Spleen (tissue), 11 donors: ENCODE measurements around the gene SLC6A18. TPM values are rescaled to one million over a fixed set of nuclear protein-coding genes. Genes with fewer than 3 reads are reported as not detected.
A peak's percentile ranks its signal among the peaks of the same experiment; 100 is the strongest.

Experiments used
- DNase-seq: peaks from one replicate; pipeline ENCODE4 v3.0.0-alpha.2; 2020
- H3K27ac ChIP-seq, 8 donors: fragments of 200-600 bp; sonication (generic) in 7 of 8; 1 replicate in 4 of 8; 2 replicates in 4 of 8; pipeline versions ENCODE4 v1.5.0 to v1.8.0; 2016 to 2021; ENCODE audit warnings: inconsistent platforms in 4 of 8, mild to moderate bottlenecking in 4 of 8, moderate library complexity in 1 of 8
- H3K27me3 ChIP-seq, 7 donors: fragments of 200-600 bp; sonication (generic) in 6 of 7; replicated peaks in 1 of 7; 1 replicate in 4 of 7; 2 replicates in 3 of 7; pipeline versions ENCODE4 v1.5.0 to v1.8.0; 2016 to 2021; ENCODE audit warnings: inconsistent platforms in 3 of 7, mild to moderate bottlenecking in 1 of 7
- H3K36me3 ChIP-seq, 6 donors: fragments of 200-600 bp; sonication (generic) in 5 of 6; 1 replicate in 4 of 6; 2 replicates in 2 of 6; pipeline versions ENCODE4 v1.5.0 to v1.8.0; 2016 to 2021; ENCODE audit warnings: inconsistent platforms in 2 of 6
- H3K4me1 ChIP-seq, 6 donors: fragments of 200-600 bp; sonication (generic) in 5 of 6; 1 replicate in 3 of 6; 2 replicates in 3 of 6; pipeline versions ENCODE4 v1.5.0 to v1.8.0; 2016 to 2021; ENCODE audit warnings: inconsistent platforms in 3 of 6
- H3K4me3 ChIP-seq, 8 donors: fragments of 200-600 bp; sonication (generic) in 7 of 8; 1 replicate in 4 of 8; 2 replicates in 4 of 8; pipeline versions ENCODE4 v1.5.0 to v1.8.0; 2016 to 2021; ENCODE audit warnings: inconsistent platforms in 4 of 8, mild to moderate bottlenecking in 4 of 8, moderate library complexity in 2 of 8
- H3K9me3 ChIP-seq, 8 donors: fragments of 200-600 bp; sonication (generic) in 7 of 8; 1 replicate in 4 of 8; 2 replicates in 4 of 8; pipeline versions ENCODE4 v1.5.0 to v1.8.0; 2016 to 2021; ENCODE audit warnings: inconsistent platforms in 4 of 8
- CTCF ChIP-seq, 11 experiments: fragments of 200-600 bp in 7 of 11; fragments of 450-650 bp in 4 of 11; sonication (generic) in 4 of 11; IDR thresholded peaks in 8 of 11; conservative IDR thresholded peaks in 3 of 11; 1 replicate in 7 of 11; 2 replicates in 4 of 11; pipeline versions ENCODE4 v1.4.0 to v1.8.0; 2016 to 2021; ENCODE audit warnings: antibody characterized with exemption in 11 of 11, inconsistent platforms in 4 of 11, mild to moderate bottlenecking in 1 of 11
- POLR2A ChIP-seq, 3 donors: fragments of 450-650 bp; IDR thresholded peaks; one replicate each; pipeline ENCODE4 v1.5.1; 2017; ENCODE audit warnings: antibody characterized with exemption in 3 of 3, mild to moderate bottlenecking in 1 of 3
- POLR2AphosphoS5 ChIP-seq, 3 donors: sonication (generic); formaldehyde crosslinking; IDR thresholded peaks; one replicate each; pipeline ENCODE4 v1.5.1; 2017; ENCODE audit warnings: antibody characterized with exemption in 3 of 3
- WGBS, 5 donors: extraction: QIAGEN DNeasy Blood & Tissue Kit in 3 of 5; methylation state at CpG; one replicate each; pipeline versions ENCODE4 v1.1.5 to v1.1.7; 2013 to 2018; 5-methylcytosine and 5-hydroxymethylcytosine counted together
- intact Hi-C: fragments of 100-400 bp; cut with DNase I; formaldehyde crosslinking; loops from one replicate; pipeline ENCODE4 v1.15.0; 2023; ENCODE audit warnings: low total_unique reads
- polyA plus RNA-seq, 3 donors: library from polyadenylated mRNA; stranded (reverse); fragments of 200-250 nt; gene quantifications; one replicate each; pipeline ENCODE4 v1.2.1, GENCODE V29; 2013
- total RNA-seq, 7 donors: library from RNA; depleted of rRNA in 3 of 7; stranded (reverse); fragments of >200 nt in 3 of 7; fragmentation: NEBNext Ultra II Directional in 4 of 7; extraction: Animal tissue kit (Norgen Biotek cat#: 25700) in 4 of 7; gene quantifications; one replicate each; pipeline versions ENCODE4 v1.1.0 to v1.2.1, GENCODE V29; 2016 to 2021
- donor health status: healthy with polysubstance abuse.
- donor health status: DM: no; HTN: no; CAD: no; lungs with moderate emphysema.
- donor health status: DM: no; HTN: no; CAD: no.
- donor health status: Bipolar disorder and iron deficiency.
- donor health status: healthy.
- donor health status: DM: no; HTN: no; CAD: no.
- donor health status: DM: yes; HTN: yes; CAD: no.

The SLC6A18 gene
- total and polyA plus RNA-seq, 10 donors, result not detected

GRCh38 chr5:1277781-1278180, 52.6 kb downstream of the SLC6A18 start:
- Histone ChIP-seq H3K36me3 (no peaks in the 10 kb centered on the region), H3K27me3 (peaks cover 0 to 6% (median 0%) of the 10 kb centered on the region in 7 donors), H3K4me3 (no peak overlapping the region), H3K27ac (no peak overlapping the region), H3K9me3 (peaks cover 0 to 10% (median 5%) of the 10 kb centered on the region in 8 donors), H3K4me1 (no peaks in the 10 kb centered on the region)
- TF ChIP-seq CTCF (IDR thresholded peaks at IDR 0.05 in 8 of 11, conservative IDR thresholded peaks at IDR 0.05 in 3 of 11), result no peak
- TF ChIP-seq POLR2A (IDR thresholded peaks at IDR 0.05), result no peak
- TF ChIP-seq POLR2AphosphoS5 (IDR thresholded peaks at IDR 0.05), result no peak
- no peak for DNase-seq
- 91 to 96% (median 95%) methylated on average over 10 of the region's 10 CpGs for WGBS, 5 donors
- intact Hi-C loops, result no loop called here

GRCh38 chr5:1278216-1278615, 53.0 kb downstream of the SLC6A18 start:
- Histone ChIP-seq H3K36me3 (no peaks in the 10 kb centered on the region), H3K4me3 (no peak overlapping the region), H3K9me3 (peaks cover 0 to 10% (median 5%) of the 10 kb centered on the region in 8 donors), H3K27me3 (peaks cover 0 to 6% (median 0%) of the 10 kb centered on the region in 7 donors), H3K4me1 (no peaks in the 10 kb centered on the region), H3K27ac (no peak overlapping the region)
- intact Hi-C loops, result no loop called here
- WGBS, 5 donors, result 89 to 96% (median 96%) methylated on average over 11 to 13 of the region's 13 CpGs
- TF ChIP-seq POLR2AphosphoS5 (IDR thresholded peaks at IDR 0.05), result no peak
- TF ChIP-seq CTCF (IDR thresholded peaks at IDR 0.05 in 8 of 11, conservative IDR thresholded peaks at IDR 0.05 in 3 of 11), result no peak
- TF ChIP-seq POLR2A (IDR thresholded peaks at IDR 0.05), result no peak
- no peak for DNase-seq

- peak; percentile 67 for DNase-seq
- intact Hi-C loops, result no loop called here
- Histone ChIP-seq H3K4me1 (no peaks in the 10 kb centered on the region), H3K4me3 (no peak overlapping the region), H3K9me3 (peaks cover 0 to 10% (median 5%) of the 10 kb centered on the region in 8 donors), H3K36me3 (no peaks in the 10 kb centered on the region), H3K27ac (no peak overlapping the region), H3K27me3 (peaks cover 0 to 6% (median 0%) of the 10 kb centered on the region in 7 donors)
- no peak for TF ChIP-seq CTCF (IDR thresholded peaks at IDR 0.05 in 8 of 11, conservative IDR thresholded peaks at IDR 0.05 in 3 of 11)
- no peak for TF ChIP-seq POLR2AphosphoS5 (IDR thresholded peaks at IDR 0.05)
- TF ChIP-seq POLR2A (IDR thresholded peaks at IDR 0.05), result no peak
- 94 to 96% (median 95%) methylated on average over 28 to 42 of the region's 42 CpGs for WGBS, 5 donors
Observed at GRCh38 chr5:1278656-1279442, 53.7 kb downstream of the SLC6A18 start.

GRCh38 chr5:1279443-1280151, 54.4 kb downstream of the SLC6A18 start:
- no peak overlapping the region for H3K4me3 ChIP-seq
- intact Hi-C loops, result no loop called here
- 89 to 94% (median 93%) methylated on average over 23 to 34 of the region's 34 CpGs for WGBS, 5 donors
- no peak overlapping the region for H3K27ac ChIP-seq
- H3K27me3 ChIP-seq, result peaks cover 0 to 3% (median 0%) of the 10 kb centered on the region in 7 donors
- peaks cover 0 to 10% (median 5%) of the 10 kb centered on the region in 8 donors for H3K9me3 ChIP-seq
- no peaks in the 10 kb centered on the region for H3K36me3 ChIP-seq
- H3K4me1 ChIP-seq, result no peaks in the 10 kb centered on the region
- TF ChIP-seq POLR2A (IDR thresholded peaks at IDR 0.05) (no peak), POLR2AphosphoS5 (IDR thresholded peaks at IDR 0.05) (no peak), CTCF (IDR thresholded peaks at IDR 0.05 in 8 of 11, conservative IDR thresholded peaks at IDR 0.05 in 3 of 11) (no peak)
- DNase-seq, result peak; percentile 48
